ENCODE measurements around the gene UMOD.
"Not testable (repeated sequence)": the region's sequence is repeated elsewhere in the genome, so short reads cannot be mapped to it uniquely, and the experiment has no call there.

The UMOD gene

GRCh38 chr16:20359997-20360396 lies 7.5 kb upstream of the UMOD start:
- DNase-seq: no peak

GRCh38 chr16:20355114-20355782 lies 2.7 kb upstream of the UMOD start:
- no peak for DNase-seq

GRCh38 chr16:20353379-20353778 lies 864 bp upstream of the UMOD start:
- no peak for DNase-seq

GRCh38 chr16:20349615-20350014 lies 2.9 kb downstream of the UMOD start:
- DNase-seq: no peak

GRCh38 chr16:20348365-20349185 lies 3.9 kb downstream of the UMOD start:
- DNase-seq: no peak

GRCh38 chr16:20347666-20348364 lies 4.7 kb downstream of the UMOD start:
- no peak for DNase-seq

GRCh38 chr16:20344611-20345010 lies 7.9 kb downstream of the UMOD start:
- no peak for DNase-seq

- no peak for DNase-seq
Observed at GRCh38 chr16:20339744-20340143, 12.8 kb downstream of the UMOD start.

GRCh38 chr16:20336955-20337354 lies 15.6 kb downstream of the UMOD start:
- DNase-seq: no peak

GRCh38 chr16:20334396-20334795 lies 18.1 kb downstream of the UMOD start:
- DNase-seq: no peak

- no peak for DNase-seq
Observed at GRCh38 chr16:20333120-20333519, 19.4 kb downstream of the UMOD start.

GRCh38 chr16:20332411-20332810 lies 20.1 kb downstream of the UMOD start:
- DNase-seq: no peak

- DNase-seq: no peak
Observed at GRCh38 chr16:20331635-20332034, 20.9 kb downstream of the UMOD start.

GRCh38 chr16:20329392-20330138 lies 22.9 kb downstream of the UMOD start:
- DNase-seq: no peak

- no peak for DNase-seq
Observed at GRCh38 chr16:20327444-20328041, 25.0 kb downstream of the UMOD start, which contains the start of gene GP2. Gene GP2, minus strand, starts transcription at chr16:20327513. Its CDS starts 1,082 bp downstream, at chr16:20326431.

GRCh38 chr16:20326321-20326720 lies 26.2 kb downstream of the UMOD start:
- no peak for DNase-seq

GRCh38 chr16:20325005-20325404 lies 27.5 kb downstream of the UMOD start:
- DNase-seq: no peak

GRCh38 chr16:20323591-20324117 lies 28.9 kb downstream of the UMOD start:
- no peak for DNase-seq

- no peak for DNase-seq
Observed at GRCh38 chr16:20322696-20323095, 29.8 kb downstream of the UMOD start.

- DNase-seq: no peak
Observed at GRCh38 chr16:20321671-20322070, 30.8 kb downstream of the UMOD start.

GRCh38 chr16:20321051-20321450 lies 31.5 kb downstream of the UMOD start:
- not testable (repeated sequence) for DNase-seq

- no peak for DNase-seq
Observed at GRCh38 chr16:20320592-20320991, 31.9 kb downstream of the UMOD start.

Measured in fibroblast of upper back skin (primary cell).